ENCODE data around the gene SVIL.
"Not testable (repeated sequence)": the region's sequence is repeated elsewhere in the genome, so short reads cannot be mapped to it uniquely, and the experiment has no call there.

The SVIL gene

GRCh38 chr10:29600821-29601220, 34.0 kb downstream of the SVIL start:
- no peak for DNase-seq

DNA sequence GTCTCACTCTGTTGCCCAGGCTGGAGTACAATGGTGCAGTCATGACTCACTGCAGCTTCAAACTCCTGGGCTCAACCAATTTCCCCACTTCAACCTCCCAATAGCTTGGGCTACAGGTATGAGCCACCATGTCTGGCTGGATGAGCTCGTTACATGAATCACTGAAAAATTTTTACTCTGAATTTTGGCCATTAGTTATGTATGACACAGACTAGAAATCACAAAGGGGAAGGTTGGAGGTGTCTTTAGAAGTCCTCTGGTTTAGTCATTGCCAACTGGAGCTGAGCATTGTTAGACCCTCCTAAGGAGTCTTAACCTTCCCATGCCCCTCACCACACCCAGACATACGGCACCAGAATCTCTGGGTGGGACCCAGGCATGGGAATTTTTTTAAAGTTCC, 34.7 kb downstream of the SVIL start:
- DNase-seq: no peak

- no peak for DNase-seq
These were observed 35.9 kb downstream of the SVIL start for GRCh38 chr10:29598851-29599311.

- DNase-seq: no peak
These were observed 37.9 kb downstream of the SVIL start for GRCh38 chr10:29596826-29597225.

- DNase-seq: no peak
These were observed 38.4 kb downstream of the SVIL start for GRCh38 chr10:29596356-29596755.

DNA sequence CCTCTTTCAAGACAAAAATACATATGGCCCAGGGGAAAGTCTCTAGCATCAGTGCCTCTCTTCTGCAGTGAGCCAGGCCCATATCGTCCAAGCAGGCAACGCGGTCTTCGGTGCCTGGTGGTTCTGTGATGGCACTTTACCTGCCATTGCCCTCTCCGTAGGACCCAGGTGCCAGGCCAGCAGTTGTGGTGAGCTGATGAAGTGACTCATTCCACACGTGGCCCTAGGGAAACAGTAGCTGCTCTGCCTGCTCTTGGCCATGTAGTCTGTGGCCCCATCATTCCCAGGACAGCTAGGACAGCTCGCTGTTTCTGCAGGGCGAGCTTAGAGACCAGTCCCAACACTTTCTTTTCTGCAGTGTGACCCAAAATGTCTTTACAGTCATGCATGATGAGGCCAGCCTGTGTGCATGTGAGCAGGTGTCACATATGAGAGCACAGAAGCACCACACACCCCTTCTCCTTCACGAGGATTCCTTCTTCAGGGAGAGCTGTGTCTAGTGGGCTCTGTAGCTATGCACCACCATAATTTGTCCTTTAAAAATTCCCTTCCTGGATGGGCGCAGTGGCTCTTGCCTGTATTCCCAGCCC, 39.0 kb downstream of the SVIL start:
- DNase-seq: no peak

- DNase-seq: no peak
These were observed 39.6 kb downstream of the SVIL start for GRCh38 chr10:29595146-29595545.

DNA sequence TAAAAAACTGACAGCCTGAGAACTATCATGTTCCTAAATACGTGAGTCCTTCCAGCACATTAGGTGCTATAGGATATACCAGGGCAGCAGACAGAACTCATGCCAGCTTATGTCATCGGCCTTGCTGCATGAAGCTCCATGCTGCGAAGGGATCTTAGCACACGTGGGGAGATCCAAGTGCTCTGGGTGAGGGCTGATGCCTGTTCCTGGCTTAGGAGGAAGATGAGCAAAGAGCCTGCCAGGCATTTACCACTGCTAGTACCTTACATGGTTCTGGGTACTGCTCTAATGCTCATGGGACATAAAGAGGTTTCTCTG, 43.2 kb downstream of the SVIL start:
- no peak for DNase-seq

- DNase-seq: no peak
These were observed 43.7 kb downstream of the SVIL start for GRCh38 chr10:29590915-29591650.

- no peak for DNase-seq
These were observed 45.9 kb downstream of the SVIL start for GRCh38 chr10:29588629-29589421.

DNA sequence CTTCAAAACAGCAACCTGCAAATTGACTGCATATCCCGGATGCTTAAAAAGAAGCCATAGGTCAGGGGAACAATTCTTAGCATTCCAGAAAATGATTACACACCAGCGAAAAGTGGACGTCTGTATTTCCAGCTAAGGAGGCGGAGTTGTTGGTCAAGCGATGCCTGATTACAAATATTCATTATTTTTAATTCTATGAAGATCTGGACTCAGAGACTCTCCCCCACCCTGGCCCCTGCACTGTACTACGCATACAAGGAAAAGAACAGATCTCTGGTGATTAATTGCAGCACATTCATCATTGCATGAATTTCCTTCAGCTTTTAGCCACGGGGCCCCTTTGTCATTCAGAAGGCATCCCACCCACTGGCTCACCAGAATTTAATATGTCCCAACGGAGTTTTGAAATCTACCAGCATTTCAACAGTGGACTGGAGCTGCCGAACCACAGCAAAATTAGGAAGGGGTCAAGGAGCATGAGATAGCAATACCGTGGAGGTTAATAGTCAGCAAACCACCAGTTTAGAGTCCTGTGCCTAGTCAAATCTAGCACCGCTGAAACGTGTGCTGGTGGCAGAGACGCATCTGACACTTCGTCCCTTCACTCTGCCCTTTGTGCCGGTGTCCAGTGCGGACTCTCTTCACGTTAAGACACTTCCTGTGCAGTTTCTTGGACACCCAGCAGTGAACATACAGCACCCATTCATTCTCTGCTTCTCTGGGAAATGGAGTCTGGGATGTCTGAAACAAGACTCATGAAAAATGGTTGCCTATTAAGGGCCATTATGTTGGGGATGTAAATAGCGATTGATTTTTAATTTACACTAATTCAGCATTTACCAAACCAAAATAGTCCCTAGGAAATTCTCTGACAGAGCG, 46.8 kb downstream of the SVIL start:
- DNase-seq: not testable (repeated sequence)

DNA sequence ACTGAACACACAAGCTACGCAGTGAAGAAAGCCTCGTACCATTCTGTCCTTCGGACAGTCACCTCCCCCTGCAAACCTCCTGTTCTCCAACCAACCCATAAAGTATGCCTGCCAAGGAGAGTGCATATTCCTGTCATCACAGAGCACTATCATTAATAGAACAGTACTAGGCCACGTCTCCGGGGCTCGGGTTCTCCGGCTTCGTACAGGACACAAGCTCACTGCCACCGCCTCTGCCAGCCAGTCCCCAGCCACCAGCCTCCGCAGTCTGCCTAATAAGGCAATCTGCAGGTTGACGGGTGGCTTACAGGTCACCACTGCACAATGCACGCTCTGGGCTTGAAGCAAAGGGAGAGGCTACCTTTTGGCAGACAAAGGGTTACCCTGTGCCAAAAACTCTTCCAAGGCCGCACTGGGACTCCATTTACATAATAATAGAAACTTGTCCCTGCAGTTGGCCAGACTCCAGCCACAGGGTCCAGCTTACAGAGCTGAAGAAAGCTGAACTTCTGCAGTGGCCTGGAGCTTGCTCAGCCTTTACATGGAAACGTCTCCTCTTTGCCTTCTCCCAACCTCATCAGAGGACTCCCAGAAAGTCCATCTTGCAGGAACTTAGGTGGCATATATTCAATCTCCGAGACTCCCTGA, 47.5 kb downstream of the SVIL start:
- not testable (repeated sequence) for DNase-seq

GRCh38 chr10:29586509-29586908, 48.3 kb downstream of the SVIL start:
- DNase-seq: no peak

DNA sequence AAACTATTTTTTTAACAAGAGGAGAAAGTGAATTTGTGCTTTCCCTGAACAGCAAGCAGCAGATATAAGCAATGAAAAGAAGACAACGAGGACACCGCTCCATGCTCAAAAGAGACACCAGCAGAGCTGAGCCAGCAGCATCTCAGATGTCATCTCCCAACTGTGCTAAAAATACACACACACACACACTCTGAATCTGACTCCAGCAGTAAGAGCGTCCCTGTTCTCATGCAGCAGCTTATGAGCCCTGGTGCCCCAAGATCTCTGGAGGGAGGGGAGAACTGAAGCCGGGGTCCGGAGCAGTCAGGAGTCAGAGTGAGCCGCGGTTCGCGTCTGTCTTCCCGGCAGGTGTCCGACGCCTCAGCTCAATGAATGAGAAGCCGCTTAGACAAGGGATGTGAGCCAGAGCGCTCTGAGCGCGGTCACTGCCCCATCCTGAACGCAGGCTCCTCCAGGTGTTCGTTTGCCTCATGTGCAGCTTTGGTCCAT, 49.2 kb downstream of the SVIL start:
- no peak for DNase-seq

- no peak for DNase-seq
These were observed 50.3 kb downstream of the SVIL start for GRCh38 chr10:29584436-29584835.

- no peak for DNase-seq
These were observed 51.1 kb downstream of the SVIL start for GRCh38 chr10:29583674-29584073.

DNA sequence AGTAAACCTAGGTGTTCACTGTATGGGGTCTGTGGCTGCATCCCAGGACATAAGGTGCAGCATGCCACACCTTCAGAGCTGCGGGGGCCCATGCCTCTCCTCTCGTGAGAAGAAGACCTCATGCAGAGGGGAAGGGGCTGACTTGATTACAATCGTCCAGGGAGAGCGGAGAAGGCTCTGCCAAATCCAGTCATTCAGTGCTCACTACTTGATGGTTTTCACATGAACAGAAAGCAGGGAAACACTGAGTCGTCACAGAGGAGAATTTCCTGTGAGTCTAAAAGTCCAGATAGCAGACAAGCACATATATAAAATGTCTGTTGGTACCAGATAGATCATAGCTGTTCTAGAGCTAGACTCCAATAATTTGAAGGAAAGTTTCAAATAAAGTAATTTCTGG, 52.0 kb downstream of the SVIL start:
- DNase-seq: not testable (repeated sequence)

DNA sequence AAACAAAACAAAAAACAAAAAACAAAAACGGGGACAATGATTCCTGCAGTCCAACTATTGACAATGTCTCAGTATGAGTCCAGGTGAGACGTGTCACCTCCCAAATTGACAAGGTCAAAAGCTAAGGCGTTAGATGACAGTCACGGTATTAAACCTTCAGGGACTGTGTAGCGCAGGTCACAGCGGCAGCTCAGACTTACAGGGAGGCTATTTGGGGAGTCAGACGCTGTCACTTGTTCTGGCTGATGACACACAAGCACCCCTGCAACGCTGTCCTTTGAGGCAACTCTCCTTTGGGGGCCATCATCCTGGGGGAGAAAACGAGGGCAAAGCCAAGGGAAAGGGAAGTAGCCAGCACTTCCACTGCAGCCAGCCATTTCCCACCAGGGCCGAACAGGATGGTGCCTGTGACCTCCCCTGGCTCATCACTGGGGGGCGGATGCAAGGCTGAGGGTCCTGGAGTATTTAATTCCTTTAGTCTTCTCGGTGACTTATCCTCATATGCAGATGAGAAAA, 55.3 kb downstream of the SVIL start:
- DNase-seq: no peak

- DNase-seq: no peak
These were observed 56.3 kb downstream of the SVIL start for GRCh38 chr10:29578457-29578856.

DNA sequence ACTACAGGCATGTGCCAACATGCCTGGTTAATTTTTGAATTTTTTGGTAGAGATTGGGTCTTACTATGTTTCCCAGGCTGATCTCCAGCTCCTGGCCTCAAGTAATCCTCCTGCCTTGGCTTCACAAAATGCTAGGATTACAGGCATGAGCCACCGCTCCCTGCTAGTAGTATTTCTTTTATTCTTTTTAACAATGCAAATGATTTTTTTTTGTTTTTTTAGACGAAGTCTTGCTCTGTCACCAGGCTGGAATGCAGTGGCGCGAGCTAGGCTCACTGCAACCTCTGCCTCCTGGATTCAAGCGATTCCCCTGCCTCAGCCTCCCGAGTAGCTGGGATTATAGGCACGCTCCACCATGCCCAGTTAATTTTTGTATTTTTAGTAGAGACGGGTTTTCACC, 58.1 kb downstream of the SVIL start:
- DNase-seq: no peak

DNA sequence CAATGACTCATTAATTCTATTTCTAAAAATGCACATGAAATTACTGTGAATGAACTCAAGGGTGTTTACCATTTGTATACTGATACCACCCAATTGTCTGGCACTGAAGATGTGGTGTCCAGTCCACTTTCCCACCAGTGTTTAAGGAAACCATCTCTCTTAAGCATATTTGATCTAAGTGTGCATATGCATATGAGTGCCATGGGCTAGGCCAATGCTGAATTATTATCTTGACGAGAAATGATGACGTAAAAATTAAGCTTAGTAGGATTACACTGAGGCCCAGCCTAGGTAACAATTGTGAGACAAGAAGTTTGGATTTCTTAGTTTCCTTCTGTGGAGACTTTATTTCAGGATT, 59.7 kb downstream of the SVIL start:
- no peak for DNase-seq

Measured in CD4-positive, alpha-beta T cell treated with Interleukin-21 for 1 hour (primary cell).